SK-N-SH (cell line): ENCODE data around the gene FYN.

ENCODE experiments used
- CHD2 ChIP-seq: fragments of 150-350 bp; IDR thresholded peaks from 2 replicates; pipeline ENCODE4 v1.6.1; 2018; ENCODE audit warnings: low read length; ENCODE audit not compliant: partially characterized antibody
- CTCF ChIP-seq: fragments of 200-600 bp; sonication (generic); IDR thresholded peaks from 2 replicates; pipeline ENCODE4 v1.6.1; 2017; ENCODE audit warnings: antibody characterized with exemption, mild to moderate bottlenecking, moderate library complexity
- FOXM1 ChIP-seq: IDR thresholded peaks from 2 replicates; pipeline ENCODE4 v1.4.0; 2012; ENCODE audit warnings: low read depth, mild to moderate bottlenecking
- IRF3 ChIP-seq: fragments of 150-350 bp; IDR thresholded peaks from 2 replicates; pipeline ENCODE4 v1.6.1; 2016; ENCODE audit warnings: mild to moderate bottlenecking, low read depth, low read length
- POLR2AphosphoS5 ChIP-seq: IDR thresholded peaks from 2 replicates; pipeline ENCODE4 v1.6.1; 2012; ENCODE audit warnings: low read depth, low read length
- RCOR1 ChIP-seq: fragments of 150-350 bp; IDR thresholded peaks from 2 replicates; pipeline ENCODE4 v1.6.1; 2017; ENCODE audit warnings: antibody characterized with exemption, low read length
- REST ChIP-seq: IDR thresholded peaks from 2 replicates; pipeline ENCODE4 v1.6.1; 2012; ENCODE audit warnings: mild to moderate bottlenecking, low read depth, low read length, moderate library complexity
- SIN3A ChIP-seq: IDR thresholded peaks from 2 replicates; pipeline ENCODE4 v1.6.1; 2012; ENCODE audit warnings: low read depth, mild to moderate bottlenecking, low read length, moderate library complexity, borderline replicate concordance
- TCF12 ChIP-seq: IDR thresholded peaks from 2 replicates; pipeline ENCODE4 v1.4.0; 2012
- USF1 ChIP-seq: IDR thresholded peaks from 2 replicates; pipeline ENCODE4 v1.4.0; 2012; ENCODE audit warnings: low read depth, borderline replicate concordance
- YY1 ChIP-seq: IDR thresholded peaks from 2 replicates; pipeline ENCODE4 v1.4.0; 2012; ENCODE audit warnings: low read depth, mild to moderate bottlenecking

GRCh38 chr6:111628142-111628850 is 245.0 kb downstream of the FYN start:
- TF ChIP-seq CTCF (no peak), POLR2AphosphoS5 (no peak), REST (no peak), FOXM1 (no peak), SIN3A (no peak), IRF3 (no peak), CHD2 (no peak), YY1 (no peak), RCOR1 (no peak), USF1 (no peak), TCF12 (peak; percentile 50)
